Endothelial cell of umbilical vein (primary cell): ENCODE measurements around the gene SZT2. TPM values are rescaled to one million over a fixed set of nuclear protein-coding genes. Genes with fewer than 3 reads are reported as not detected.

Experiments
- BruUV-seq: library from RNA; stranded (reverse); fragments of 400-500 nt; replicated peaks from 2 replicates; lab custom pipeline; 2021; lab: Mats Ljungman, UMichigan
- CTCF ChIA-PET: fragments of 300-600, 350-600 bp; sonication (Branson Sonifier 250); formaldehyde crosslinking; loops from one replicate; lab custom pipeline; 2021; ENCODE audit warnings: antibody characterized with exemption, inconsistent platforms; lab: Charles Lee
- POLR2A ChIA-PET: fragments of 300-600, 350-600 bp; sonication (Branson Sonifier 250); formaldehyde crosslinking; loops from one replicate; lab custom pipeline; 2021; ENCODE audit warnings: antibody characterized with exemption, inconsistent platforms; lab: Charles Lee
- DNase-seq: peaks from one replicate; pipeline ENCODE4 v3.0.0-alpha.2; 2011; ENCODE audit warnings: low read depth, low spot score
- FAIRE-seq: peaks from 2 replicates; lab custom pipeline; 2011; peaks lifted over from hg19 to GRCh38; lab: Jason Lieb, UNC
- H2AFZ ChIP-seq: 2 replicates; pipeline ENCODE4 v1.6.0; 2012; ENCODE audit warnings: low read depth, low read length, control low read depth, inconsistent platforms
- H3K27ac ChIP-seq: 2 replicates; pipeline ENCODE4 v1.5.1; 2011; ENCODE audit warnings: low read depth, mild to moderate bottlenecking, control low read depth, low read length, moderate library complexity; ENCODE audit not compliant: insufficient read depth
- H3K27me3 ChIP-seq, 2 experiments: 2 replicates each; pipeline versions ENCODE4 v1.6.0 to v1.6.1; 2011; ENCODE audit warnings: low read length in 2 of 2, mixed read lengths in 1 of 2; ENCODE audit not compliant: control insufficient read depth in 2 of 2, insufficient read depth in 2 of 2
- H3K36me3 ChIP-seq, 2 experiments: 2 replicates in 1 of 2; 3 replicates in 1 of 2; pipeline ENCODE4 v1.5.1; 2011; ENCODE audit warnings: low read length in 2 of 2, mild to moderate bottlenecking in 1 of 2, moderate library complexity in 1 of 2; ENCODE audit not compliant: control insufficient read depth in 2 of 2, insufficient read depth in 2 of 2; ENCODE audit errors: extremely low read depth in 1 of 2
- H3K4me1 ChIP-seq: 3 replicates; pipeline ENCODE4 v1.5.1; 2011; ENCODE audit warnings: mild to moderate bottlenecking, low read length; ENCODE audit not compliant: control insufficient read depth, insufficient read depth; ENCODE audit errors: extremely low read depth
- H3K4me2 ChIP-seq: 2 replicates; pipeline ENCODE4 v1.6.1; 2011; ENCODE audit warnings: low read length, control low read depth, mixed read lengths; ENCODE audit not compliant: insufficient read depth
- H3K4me3 ChIP-seq, 3 experiments: fragments of 200-600 bp in 1 of 3; sonication (generic), shearing (Covaris generic) in 1 of 3; replicated peaks in 1 of 3; 2 replicates each; pipeline ENCODE4 v1.5.1; 2011 to 2016; ENCODE audit warnings: control low read depth in 3 of 3, low read length in 3 of 3, mild to moderate bottlenecking in 2 of 3, inconsistent platforms in 1 of 3, low read depth in 1 of 3, moderate library complexity in 1 of 3; ENCODE audit not compliant: insufficient read depth in 1 of 3
- H3K79me2 ChIP-seq: 2 replicates; pipeline ENCODE4 v1.6.0; 2012; ENCODE audit warnings: low read length, inconsistent platforms; ENCODE audit not compliant: control insufficient read depth, insufficient read depth
- H3K9ac ChIP-seq: replicated peaks from 2 replicates; pipeline ENCODE3; 2011; ENCODE audit warnings: low read length, control low read depth; ENCODE audit not compliant: insufficient read depth; ENCODE audit errors: extremely low read depth
- H3K9me1 ChIP-seq: replicated peaks from 3 replicates; pipeline ENCODE4 v1.6.0; 2011; ENCODE audit warnings: mild to moderate bottlenecking, low read length; ENCODE audit not compliant: control insufficient read depth, insufficient read depth; ENCODE audit errors: extremely low read depth
- H3K9me3 ChIP-seq: replicated peaks from 2 replicates; pipeline ENCODE4 v1.5.1; 2012; ENCODE audit warnings: low read length, inconsistent platforms; ENCODE audit not compliant: control insufficient read depth, insufficient read depth
- H4K20me1 ChIP-seq: replicated peaks from 2 replicates; pipeline ENCODE3; 2011; ENCODE audit warnings: mild to moderate bottlenecking, low read length; ENCODE audit not compliant: control insufficient read depth, insufficient read depth; ENCODE audit errors: extremely low read depth
- MYC ChIP-seq: IDR thresholded peaks from one replicate; pipeline ENCODE4 v1.6.1; 2011; ENCODE audit warnings: mild to moderate bottlenecking, low read depth, low read length
- POLR2A ChIP-seq: IDR thresholded peaks from 2 replicates; pipeline ENCODE4 v1.6.1; 2012; ENCODE audit warnings: low read depth, mild to moderate bottlenecking, control low read depth, low read length
- POLR2AphosphoS5 ChIP-seq: IDR thresholded peaks from 2 replicates; pipeline ENCODE4 v1.6.1; 2012; ENCODE audit warnings: low read depth, mild to moderate bottlenecking, control low read depth, low read length, moderate library complexity; ENCODE audit not compliant: insufficient read depth
- dilution Hi-C: fragments of 300-500 bp; cut with MboI; formaldehyde crosslinking; loops from one replicate; pipeline ENCODE4 v1.15.0; 2019; ENCODE audit warnings: low sequenced_read_pairs; ENCODE audit not compliant: extremely low pct_ligation_motif_present
- intact Hi-C: fragments of 100-400 bp; cut with micrococcal nuclease; formaldehyde crosslinking; loops from one replicate; pipeline ENCODE4 v1.10.0; 2022
- polyA plus RNA-seq, 4 experiments: library from polyadenylated mRNA; depleted of rRNA in 3 of 4; stranded (reverse) in 3 of 4; unstranded in 1 of 4; fragments of >200 nt; gene quantifications; 2 replicates each; pipeline versions ENCODE4 v1.2.1 to v1.2.3, GENCODE V29; 2011 to 2012; ENCODE audit warnings: missing spikeins in 1 of 4
- total RNA-seq: library from RNA; stranded (reverse); gene quantifications from 2 replicates; pipeline ENCODE4 v1.2.3, GENCODE V29; 2021

The SZT2 gene
- total and polyA plus RNA-seq, 2 donors (not counting 3 experiments of a cell fraction or from before 2014, with no cell fraction given) = 11.4 to 49.9 TPM

GRCh38 chr1:43437031-43437973 is 47.6 kb downstream of the SZT2 start:
- no TSS peak for BruUV-seq
- Histone ChIP-seq H3K27me3 (no peaks in the 10 kb centered on the region), H3K9me3 (no peaks in the 10 kb centered on the region), H3K9ac (no peak overlapping the region), H3K79me2 (no peaks in the 10 kb centered on the region), H3K36me3 (peaks cover 0 to 22% of the 10 kb centered on the region in 2 experiments), H3K4me3 (no peak overlapping the region), H3K27ac (no peak overlapping the region), H2AFZ (no peak overlapping the region), H3K4me1 (no peaks in the 10 kb centered on the region), H4K20me1 (no peaks in the 10 kb centered on the region), H3K9me1 (no peaks in the 10 kb centered on the region), H3K4me2 (no peak overlapping the region)
- intact Hi-C loops = no loop called here
- FAIRE-seq (no peak), DNase-seq (no peak)
- dilution Hi-C loops = no loop called here
- TF ChIP-seq POLR2AphosphoS5 (no peak), MYC (no peak)
- POLR2A ChIA-PET = no interaction called here
- CTCF ChIA-PET = interaction anchor here (0.8 to 1.3 kb wide), 2 partner anchors 11 to 210 kb away, joined by 4 to 6 read pairs; no protein-coding TSS in a partner anchor

DNA sequence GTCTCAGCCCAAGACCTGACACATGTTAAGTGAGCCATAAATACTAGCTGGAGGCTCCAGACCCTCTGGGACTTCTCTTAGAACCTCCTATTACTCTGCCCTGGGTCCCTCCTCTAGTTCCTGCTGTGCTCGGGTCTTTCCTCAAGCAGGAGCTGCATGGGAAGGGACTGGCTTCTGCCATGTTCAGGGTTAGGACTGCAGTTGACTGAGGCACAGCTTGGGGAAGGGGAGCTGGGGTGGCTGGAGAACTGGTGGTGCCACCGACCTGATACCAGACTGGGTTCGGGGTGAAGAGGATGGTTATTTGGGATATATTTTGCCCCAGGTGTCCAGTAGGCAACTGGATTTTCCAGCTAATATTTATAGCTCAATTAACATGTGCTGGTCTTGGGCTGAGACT is 48.3 kb downstream of the SZT2 start:
- TF ChIP-seq MYC = no peak
- TF ChIP-seq POLR2A = peak; percentile 23
- H3K4me3 ChIP-seq = no peak overlapping the region
- H3K9me1 ChIP-seq = no peaks in the 10 kb centered on the region
- no peaks in the 10 kb centered on the region for H3K4me1 ChIP-seq
- H3K9ac ChIP-seq = no peak overlapping the region
- no peak overlapping the region for H3K4me2 ChIP-seq
- ChIA-PET POLR2A (no interaction called here), CTCF (interaction anchor here (0.8 to 1.3 kb wide), 2 partner anchors 11 to 211 kb away, joined by 4 to 6 read pairs; no protein-coding TSS in a partner anchor)
- no peak for DNase-seq
- intact Hi-C loops (no loop called here), dilution Hi-C loops (no loop called here)
- BruUV-seq = no TSS peak
- no peak for FAIRE-seq
- no peaks in the 10 kb centered on the region for H4K20me1 ChIP-seq
- peaks cover 0 to 15% of the 10 kb centered on the region in 2 experiments for H3K36me3 ChIP-seq
- no peak overlapping the region for H2AFZ ChIP-seq
- no peak overlapping the region for H3K27ac ChIP-seq
- no peaks in the 10 kb centered on the region for H3K9me3 ChIP-seq
- no peaks in the 10 kb centered on the region for H3K79me2 ChIP-seq
- no peaks in the 10 kb centered on the region for H3K27me3 ChIP-seq
